Measurements from ENCODE around the gene PRKCH.

DNA sequence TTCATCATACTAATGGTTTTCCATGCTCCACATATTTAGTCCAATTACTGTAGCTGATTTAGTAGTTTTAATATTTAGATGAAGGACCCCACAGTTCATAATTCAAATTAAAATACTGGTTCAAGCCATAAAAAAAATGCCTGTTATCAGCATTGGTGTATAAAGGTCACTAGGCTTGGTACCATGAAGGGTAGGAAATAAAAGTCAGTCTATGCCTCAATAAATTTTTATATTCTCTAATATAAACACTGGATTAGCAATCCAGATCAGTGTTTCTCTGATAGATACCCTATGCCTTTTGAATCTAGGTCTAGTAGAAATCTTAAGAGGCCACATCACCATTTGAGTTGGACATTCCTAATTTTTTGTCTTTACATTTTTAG lies 210.7 kb downstream of the PRKCH start:
- TF ChIP-seq, protein P1, sequence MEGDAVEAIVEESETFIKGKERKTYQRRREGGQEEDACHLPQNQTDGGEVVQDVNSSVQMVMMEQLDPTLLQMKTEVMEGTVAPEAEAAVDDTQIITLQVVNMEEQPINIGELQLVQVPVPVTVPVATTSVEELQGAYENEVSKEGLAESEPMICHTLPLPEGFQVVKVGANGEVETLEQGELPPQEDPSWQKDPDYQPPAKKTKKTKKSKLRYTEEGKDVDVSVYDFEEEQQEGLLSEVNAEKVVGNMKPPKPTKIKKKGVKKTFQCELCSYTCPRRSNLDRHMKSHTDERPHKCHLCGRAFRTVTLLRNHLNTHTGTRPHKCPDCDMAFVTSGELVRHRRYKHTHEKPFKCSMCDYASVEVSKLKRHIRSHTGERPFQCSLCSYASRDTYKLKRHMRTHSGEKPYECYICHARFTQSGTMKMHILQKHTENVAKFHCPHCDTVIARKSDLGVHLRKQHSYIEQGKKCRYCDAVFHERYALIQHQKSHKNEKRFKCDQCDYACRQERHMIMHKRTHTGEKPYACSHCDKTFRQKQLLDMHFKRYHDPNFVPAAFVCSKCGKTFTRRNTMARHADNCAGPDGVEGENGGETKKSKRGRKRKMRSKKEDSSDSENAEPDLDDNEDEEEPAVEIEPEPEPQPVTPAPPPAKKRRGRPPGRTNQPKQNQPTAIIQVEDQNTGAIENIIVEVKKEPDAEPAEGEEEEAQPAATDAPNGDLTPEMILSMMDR (IDR thresholded peaks at IDR 0.05), result no peak
- TF ChIP-seq POLR2A (IDR thresholded peaks at IDR 0.05), result no peak
